ENCODE data around the gene ADORA2B.

The ADORA2B gene

DNA sequence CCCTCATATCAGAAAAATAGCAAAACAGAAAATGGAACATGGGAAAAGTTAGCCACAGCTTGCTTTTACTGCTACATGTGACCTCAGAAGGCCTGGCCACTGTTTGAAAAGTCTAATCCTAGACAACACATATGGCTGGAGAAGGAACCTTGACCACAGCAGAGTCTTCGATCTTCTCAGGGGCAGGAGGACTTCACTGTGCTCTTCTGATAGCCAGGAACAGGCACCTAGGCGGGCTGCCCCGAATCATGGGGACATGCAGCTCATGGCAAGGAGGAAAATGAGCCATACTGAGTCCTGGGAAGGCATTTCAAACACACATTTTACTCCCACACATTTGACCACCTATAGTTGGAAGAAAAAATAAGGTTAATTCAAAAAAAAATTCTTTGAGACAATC, 31.1 kb upstream of the ADORA2B start:
- TF ChIP-seq EZH2 (IDR thresholded peaks at IDR 0.05; ENCODE audit: borderline replicate concordance, low read length): no peak
- TF ChIP-seq, protein P1, sequence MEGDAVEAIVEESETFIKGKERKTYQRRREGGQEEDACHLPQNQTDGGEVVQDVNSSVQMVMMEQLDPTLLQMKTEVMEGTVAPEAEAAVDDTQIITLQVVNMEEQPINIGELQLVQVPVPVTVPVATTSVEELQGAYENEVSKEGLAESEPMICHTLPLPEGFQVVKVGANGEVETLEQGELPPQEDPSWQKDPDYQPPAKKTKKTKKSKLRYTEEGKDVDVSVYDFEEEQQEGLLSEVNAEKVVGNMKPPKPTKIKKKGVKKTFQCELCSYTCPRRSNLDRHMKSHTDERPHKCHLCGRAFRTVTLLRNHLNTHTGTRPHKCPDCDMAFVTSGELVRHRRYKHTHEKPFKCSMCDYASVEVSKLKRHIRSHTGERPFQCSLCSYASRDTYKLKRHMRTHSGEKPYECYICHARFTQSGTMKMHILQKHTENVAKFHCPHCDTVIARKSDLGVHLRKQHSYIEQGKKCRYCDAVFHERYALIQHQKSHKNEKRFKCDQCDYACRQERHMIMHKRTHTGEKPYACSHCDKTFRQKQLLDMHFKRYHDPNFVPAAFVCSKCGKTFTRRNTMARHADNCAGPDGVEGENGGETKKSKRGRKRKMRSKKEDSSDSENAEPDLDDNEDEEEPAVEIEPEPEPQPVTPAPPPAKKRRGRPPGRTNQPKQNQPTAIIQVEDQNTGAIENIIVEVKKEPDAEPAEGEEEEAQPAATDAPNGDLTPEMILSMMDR (IDR thresholded peaks at IDR 0.05; ENCODE audit: low read length): no peak

DNA sequence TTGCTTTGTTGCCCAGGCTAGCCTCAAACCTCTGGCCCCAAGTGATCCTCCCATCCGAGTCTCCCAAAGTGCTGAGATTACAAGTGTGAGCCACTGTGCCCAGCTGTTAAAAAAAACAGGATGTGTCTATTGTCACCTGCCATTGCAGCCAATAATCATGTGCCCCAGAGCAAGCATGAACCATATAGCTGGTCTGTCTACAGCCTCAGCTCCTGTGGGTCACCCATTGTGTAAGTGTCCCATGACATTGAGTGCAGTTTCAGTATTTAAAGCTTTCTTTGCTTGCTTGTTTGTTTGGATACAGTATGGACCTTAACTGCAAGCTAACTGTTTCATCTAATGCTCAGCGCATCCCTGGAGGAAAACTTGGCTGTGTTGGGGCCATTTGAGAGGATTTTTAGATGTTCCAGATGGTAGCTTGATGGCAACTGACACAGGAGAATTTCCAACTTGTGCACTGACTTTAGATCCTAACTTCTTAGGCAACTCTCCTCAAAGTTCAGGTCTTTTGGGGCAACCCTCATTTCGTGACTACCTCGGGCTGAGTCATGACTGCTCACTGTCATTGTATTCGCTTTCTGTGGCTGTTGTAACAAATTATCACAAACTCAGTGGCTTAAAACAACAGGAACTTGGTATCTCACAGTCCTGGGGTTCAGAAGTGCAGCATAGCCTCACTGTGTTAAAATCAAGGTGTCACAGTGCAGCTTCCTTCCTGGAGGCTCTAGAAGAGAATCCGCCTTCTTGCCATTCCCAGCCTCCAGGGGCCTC, 30.3 kb upstream of the ADORA2B start:
- no peaks in the 10 kb centered on the region for H3K9me3 ChIP-seq (ENCODE audit: low read length)
- H3K36me3 ChIP-seq (ENCODE audit: insufficient read depth, low read length): no peaks in the 10 kb centered on the region
- H4K20me1 ChIP-seq (ENCODE audit: insufficient read depth, low read length): no peaks in the 10 kb centered on the region
- no peak overlapping the region for H2AFZ ChIP-seq (ENCODE audit: low read length)
- H3F3A ChIP-seq (ENCODE audit: insufficient read depth, low read length): no peaks in the 10 kb centered on the region
- TF ChIP-seq EZH2 (IDR thresholded peaks at IDR 0.05; ENCODE audit: borderline replicate concordance, low read length): no peak
- TF ChIP-seq, protein P1 (IDR thresholded peaks at IDR 0.05; ENCODE audit: low read length): no peak
- H3K27ac ChIP-seq (ENCODE audit: low read depth, low read length, poor library complexity, severe bottlenecking): no peak overlapping the region
- no peak overlapping the region for H3K4me2 ChIP-seq (ENCODE audit: low read length)
- H3K79me2 ChIP-seq (ENCODE audit: insufficient read depth, low read length): no peaks in the 10 kb centered on the region
- H3K9ac ChIP-seq (ENCODE audit: low read length): no peak overlapping the region
- H3K4me1 ChIP-seq (ENCODE audit: insufficient read depth, low read length, severe bottlenecking): no peaks in the 10 kb centered on the region
- no peaks in the 10 kb centered on the region for H3K27me3 ChIP-seq (ENCODE audit: insufficient read depth, low read length)
- H3K4me3 ChIP-seq (ENCODE audit: low read depth, low read length, poor library complexity, severe bottlenecking): no peak overlapping the region
- H3K9me2 ChIP-seq (ENCODE audit: low read depth, low read length): no peaks in the 10 kb centered on the region

More for the DNA sequence above, 31.1 kb upstream of the ADORA2B start:
- Histone ChIP-seq H2AFZ (ENCODE audit: low read length) (no peak overlapping the region), H3K9me3 (ENCODE audit: low read length) (no peaks in the 10 kb centered on the region), H3K79me2 (ENCODE audit: insufficient read depth, low read length) (no peaks in the 10 kb centered on the region), H3K4me1 (ENCODE audit: insufficient read depth, low read length, severe bottlenecking) (no peaks in the 10 kb centered on the region), H3K4me2 (ENCODE audit: low read length) (no peak overlapping the region), H3K27me3 (ENCODE audit: insufficient read depth, low read length) (no peaks in the 10 kb centered on the region), H3K9ac (ENCODE audit: low read length) (no peak overlapping the region), H3K9me2 (ENCODE audit: low read depth, low read length) (no peaks in the 10 kb centered on the region), H3F3A (ENCODE audit: insufficient read depth, low read length) (no peaks in the 10 kb centered on the region), H3K27ac (ENCODE audit: low read depth, low read length, poor library complexity, severe bottlenecking) (no peak overlapping the region), H3K36me3 (ENCODE audit: insufficient read depth, low read length) (no peaks in the 10 kb centered on the region), H3K4me3 (ENCODE audit: low read depth, low read length, poor library complexity, severe bottlenecking) (no peak overlapping the region), H4K20me1 (ENCODE audit: insufficient read depth, low read length) (no peaks in the 10 kb centered on the region)

DNA sequence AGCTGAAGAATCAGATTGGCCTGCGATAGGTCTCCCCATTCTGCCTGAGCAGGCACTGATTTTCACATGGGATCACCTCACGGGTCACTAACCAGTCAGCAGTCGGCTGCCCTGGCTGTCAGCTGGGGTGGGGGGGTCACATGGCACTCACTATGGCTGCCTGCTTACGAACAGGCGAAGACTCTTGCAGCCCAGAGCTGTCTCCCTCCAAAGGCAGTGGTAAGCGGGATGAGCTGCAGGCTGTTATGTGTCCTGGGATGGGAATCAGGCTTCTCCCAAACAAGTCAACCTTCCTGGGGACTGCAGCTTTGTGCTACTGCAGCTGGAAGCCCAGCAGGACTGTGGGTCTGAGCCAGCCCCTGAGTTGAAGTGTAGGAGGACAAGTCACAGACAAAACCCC, 29.0 kb upstream of the ADORA2B start:
- no peak overlapping the region for H3K4me3 ChIP-seq (ENCODE audit: low read depth, low read length, poor library complexity, severe bottlenecking)
- H3K4me2 ChIP-seq (ENCODE audit: low read length): no peak overlapping the region
- H3K27me3 ChIP-seq (ENCODE audit: insufficient read depth, low read length): no peaks in the 10 kb centered on the region

More for the DNA sequence above, 29.0 kb upstream of the ADORA2B start:
- H3K79me2 ChIP-seq (ENCODE audit: insufficient read depth, low read length): no peaks in the 10 kb centered on the region
- no peak for TF ChIP-seq EZH2 (IDR thresholded peaks at IDR 0.05; ENCODE audit: borderline replicate concordance, low read length)
- TF ChIP-seq, protein P1 (IDR thresholded peaks at IDR 0.05; ENCODE audit: low read length): no peak
- no peak overlapping the region for H3K9ac ChIP-seq (ENCODE audit: low read length)
- no peaks in the 10 kb centered on the region for H3K4me1 ChIP-seq (ENCODE audit: insufficient read depth, low read length, severe bottlenecking)
- no peaks in the 10 kb centered on the region for H3K9me3 ChIP-seq (ENCODE audit: low read length)
- no peak overlapping the region for H2AFZ ChIP-seq (ENCODE audit: low read length)
- no peak overlapping the region for H3K27ac ChIP-seq (ENCODE audit: low read depth, low read length, poor library complexity, severe bottlenecking)
- no peaks in the 10 kb centered on the region for H3F3A ChIP-seq (ENCODE audit: insufficient read depth, low read length)
- no peaks in the 10 kb centered on the region for H3K36me3 ChIP-seq (ENCODE audit: insufficient read depth, low read length)
- H4K20me1 ChIP-seq (ENCODE audit: insufficient read depth, low read length): no peaks in the 10 kb centered on the region
- H3K9me2 ChIP-seq (ENCODE audit: low read depth, low read length): no peaks in the 10 kb centered on the region

All from OCI-LY1 (cell line).